GM18951 (cell line): Measurements from ENCODE around the gene STPG2.

Experiments
- POLR2A ChIP-seq: IDR thresholded peaks from 4 replicates; pipeline ENCODE4 v1.6.1; 2011; ENCODE audit warnings: mild to moderate bottlenecking; ENCODE audit not compliant: insufficient read length, insufficient read depth; ENCODE audit errors: extremely low read depth
- in situ Hi-C: fragments of 300-500 bp; cut with MboI; formaldehyde crosslinking; loops from one replicate; pipeline ENCODE4 v1.12.0; 2022; ENCODE audit warnings: low sequenced_read_pairs, mixed read lengths, inconsistent platforms; ENCODE audit not compliant: unreplicated experiment

Gene STPG2

GRCh38 chr4:97761445-97762114 lies 381.7 kb downstream of the STPG2 start:
- in situ Hi-C loops, result no loop called here
- TF ChIP-seq POLR2A, result no peak

DNA sequence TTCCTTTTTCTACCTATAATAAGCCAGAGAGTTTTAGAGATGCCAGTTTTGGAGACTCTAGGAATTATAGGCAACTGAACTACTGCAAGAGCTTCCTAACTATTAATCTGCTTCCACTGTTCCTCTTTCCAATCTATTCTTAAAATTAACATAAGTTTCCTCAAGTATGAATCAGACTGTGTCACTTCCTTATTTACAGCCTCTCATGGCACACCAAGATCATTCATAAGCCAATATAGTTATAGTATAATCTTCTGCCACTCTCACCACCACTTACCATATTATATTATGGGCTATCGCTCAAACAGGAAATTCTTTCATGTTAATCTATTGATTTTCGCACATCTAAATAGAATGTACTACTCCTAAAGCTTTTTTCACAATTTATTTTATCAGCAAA lies 383.5 kb downstream of the STPG2 start:
- no peak for TF ChIP-seq POLR2A
- in situ Hi-C loops, result no loop called here

GRCh38 chr4:97752599-97752998 lies 390.7 kb downstream of the STPG2 start:
- TF ChIP-seq POLR2A, result no peak
- in situ Hi-C loops, result no loop called here

- in situ Hi-C loops, result no loop called here
- no peak for TF ChIP-seq POLR2A
Observed at GRCh38 chr4:97747945-97748344, 395.3 kb downstream of the STPG2 start.

- in situ Hi-C loops, result no loop called here
- no peak for TF ChIP-seq POLR2A
Observed at GRCh38 chr4:97720869-97721432, 422.3 kb downstream of the STPG2 start.

DNA sequence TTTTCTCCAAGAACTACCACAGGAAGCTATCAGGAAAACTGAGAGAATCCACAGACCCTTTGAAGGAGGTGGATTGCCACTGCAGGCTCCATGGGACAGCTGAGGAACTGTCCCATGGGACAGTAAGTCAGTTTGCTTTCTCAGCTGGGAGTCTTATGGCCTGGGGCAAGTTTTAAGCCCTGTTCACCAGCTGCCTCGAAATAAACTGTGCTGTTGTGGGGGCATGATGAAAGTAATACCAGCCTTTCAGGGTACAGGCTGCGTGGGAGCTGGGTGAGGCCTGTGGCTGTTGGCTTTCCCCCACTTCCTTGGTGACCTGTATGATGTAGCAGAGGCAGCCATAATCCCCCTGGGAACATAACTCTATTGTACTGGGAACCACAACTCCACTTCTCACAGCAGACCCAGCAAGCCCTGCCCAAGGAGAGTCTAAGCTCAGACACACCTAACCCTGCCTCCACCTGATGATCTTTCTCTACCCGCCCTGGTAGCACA lies 452.1 kb downstream of the STPG2 start:
- in situ Hi-C loops, result no loop called here
- TF ChIP-seq POLR2A, result no peak

DNA sequence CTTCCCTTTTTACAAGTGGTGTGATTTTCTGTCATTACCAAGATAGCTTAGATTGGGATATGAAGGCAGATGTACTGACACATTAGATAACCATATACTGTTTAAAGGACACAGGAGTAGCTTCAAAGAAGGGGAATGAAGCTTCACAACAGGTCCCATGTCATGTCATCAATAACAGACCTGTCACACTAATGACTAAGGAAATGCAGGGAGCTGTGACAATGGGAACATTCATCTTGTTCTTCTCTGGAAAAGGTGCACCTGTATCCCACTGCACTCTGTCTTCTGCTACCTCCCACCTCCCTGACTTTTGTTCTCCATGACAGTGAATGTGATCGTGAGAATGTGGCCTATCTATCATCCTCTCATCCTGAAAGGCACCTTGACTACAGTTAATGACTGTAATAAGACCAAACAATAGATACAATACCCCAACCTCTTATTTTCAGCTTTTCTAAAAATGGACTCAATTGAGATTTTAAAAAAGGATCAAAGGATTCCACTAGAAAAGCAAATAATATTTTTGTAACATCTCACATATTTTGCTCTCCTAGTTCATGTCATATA lies 472.5 kb downstream of the STPG2 start:
- in situ Hi-C loops, result no loop called here
- TF ChIP-seq POLR2A, result no peak

GRCh38 chr4:97665553-97665952 lies 477.7 kb downstream of the STPG2 start:
- in situ Hi-C loops, result no loop called here
- no peak for TF ChIP-seq POLR2A

- no peak for TF ChIP-seq POLR2A
- in situ Hi-C loops, result no loop called here
Observed at GRCh38 chr4:97664741-97665140, 478.5 kb downstream of the STPG2 start.

DNA sequence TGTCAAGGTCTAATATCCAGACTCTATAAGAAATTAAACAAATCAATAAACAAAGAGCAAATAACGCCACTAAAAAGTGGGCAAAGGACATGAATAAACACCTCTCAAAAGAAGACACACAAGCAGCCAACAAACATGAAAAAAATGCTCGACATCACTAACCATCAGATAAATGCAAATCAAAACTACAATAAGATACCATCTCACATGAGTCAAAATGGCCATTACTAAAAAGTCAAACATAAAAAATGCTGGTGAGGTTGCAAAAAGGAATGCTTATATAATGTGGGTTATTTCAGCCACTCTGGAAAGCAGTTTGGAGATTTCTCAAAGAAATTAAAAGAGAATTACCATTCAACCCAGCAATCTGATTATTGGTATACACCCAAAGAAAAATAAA lies 481.1 kb downstream of the STPG2 start:
- TF ChIP-seq POLR2A, result no peak
- in situ Hi-C loops, result no loop called here

DNA sequence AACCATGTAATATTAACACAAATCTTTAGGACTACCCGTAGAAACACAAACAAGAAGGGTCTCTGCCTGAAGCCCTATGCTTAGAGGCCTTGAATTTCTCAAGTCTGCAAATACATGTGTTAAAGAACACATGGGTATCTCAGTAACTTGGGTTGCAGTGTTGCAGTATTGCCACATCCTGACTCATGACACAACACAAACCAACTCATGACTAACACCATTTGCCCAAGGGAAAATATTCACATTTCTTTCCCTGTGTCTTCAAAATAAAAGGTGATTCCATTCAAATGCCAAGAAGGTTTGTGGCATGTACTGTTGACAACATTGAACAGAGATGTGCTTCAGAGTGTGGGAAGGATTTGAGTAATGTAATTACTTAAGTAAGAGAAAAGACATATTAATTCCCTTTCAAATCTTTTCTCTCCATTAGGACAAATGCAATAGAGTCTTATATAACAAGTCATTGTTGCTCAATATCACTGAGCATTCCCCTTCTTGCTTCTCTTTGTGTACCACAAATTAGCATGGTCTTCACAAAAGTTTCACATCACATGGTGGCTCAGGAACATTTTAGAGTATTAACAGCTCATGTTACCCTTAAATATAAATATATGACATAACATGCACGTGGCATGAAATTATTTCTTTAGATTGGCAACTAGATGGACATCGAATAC lies 487.1 kb downstream of the STPG2 start:
- in situ Hi-C loops, result no loop called here

GRCh38 chr4:97653701-97654100 lies 489.6 kb downstream of the STPG2 start:
- no peak for TF ChIP-seq POLR2A
- in situ Hi-C loops, result no loop called here

More for the DNA sequence above, 487.1 kb downstream of the STPG2 start:
- TF ChIP-seq POLR2A, result no peak

DNA sequence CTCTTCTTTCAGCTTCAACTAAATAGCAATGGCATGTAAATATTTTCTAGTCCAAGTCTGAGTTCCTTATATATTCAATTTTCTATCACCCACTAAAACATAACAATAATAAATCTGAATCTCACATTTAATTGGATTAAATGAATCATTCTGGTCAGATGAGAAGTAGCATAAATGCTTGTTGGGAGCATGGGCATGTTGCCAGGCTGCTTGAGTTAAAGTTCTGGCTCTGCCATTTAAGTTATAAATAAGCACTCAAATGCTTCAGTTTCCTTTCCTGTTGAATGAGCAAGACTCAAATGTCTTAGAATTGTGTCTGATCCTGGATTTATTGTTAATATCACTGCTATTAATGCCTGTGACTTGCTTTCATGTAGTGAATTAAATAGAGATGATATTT lies 496.3 kb downstream of the STPG2 start:
- TF ChIP-seq POLR2A, result no peak
- in situ Hi-C loops, result no loop called here

DNA sequence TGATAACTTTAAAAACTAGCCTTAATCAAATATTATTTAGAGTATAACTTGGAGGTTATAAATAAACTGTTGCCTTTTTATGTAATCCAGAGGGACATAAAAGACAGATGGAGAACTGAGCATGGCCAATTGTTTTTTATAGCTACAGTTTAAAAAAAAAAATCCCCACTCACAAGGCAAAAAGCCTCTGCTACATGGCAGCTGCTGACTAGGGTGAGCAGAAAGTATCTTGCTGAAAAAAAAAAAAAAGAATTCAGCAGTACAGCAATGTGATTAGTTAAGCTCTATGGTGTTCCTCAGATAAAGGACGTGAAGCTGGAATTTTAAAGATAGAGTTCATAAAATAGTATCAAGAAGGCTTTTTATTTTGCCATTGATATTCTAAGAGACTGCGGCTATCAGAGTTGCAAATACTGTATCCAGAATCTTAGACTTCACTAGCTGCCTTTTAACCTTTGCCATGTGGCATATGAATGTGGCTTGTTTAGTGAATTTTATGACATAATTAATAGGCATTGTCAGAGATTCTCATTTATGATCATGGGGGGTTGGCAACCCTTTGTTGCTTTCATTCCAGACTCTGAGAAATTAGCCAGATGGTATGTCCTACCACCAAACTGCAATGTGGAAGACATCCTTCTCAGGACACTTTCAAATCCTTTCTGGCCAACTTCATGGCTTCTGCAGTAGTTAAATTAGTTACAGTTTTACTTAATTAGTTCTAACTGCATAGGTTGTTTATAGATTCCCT lies 498.0 kb downstream of the STPG2 start:
- in situ Hi-C loops, result no loop called here
- no peak for TF ChIP-seq POLR2A
